CD4-positive, alpha-beta T cell (primary cell): Measurements from ENCODE around the gene DNAJC13. TPM values are rescaled to one million over a fixed set of nuclear protein-coding genes. Genes with fewer than 3 reads are reported as not detected.

ENCODE experiments used
- ATAC-seq: fragments of 200-7000 bp; cut with Tn5 transposase; one replicate; pipeline ENCODE4 v1.10.0; 2022; ENCODE audit warnings: mild to moderate bottlenecking; ENCODE audit not compliant: poor library complexity
- CTCF ChIA-PET: fragments of 350-600 bp; sonication (Branson Sonifier 250); formaldehyde crosslinking; loops from one replicate; lab custom pipeline; 2021; ENCODE audit warnings: antibody characterized with exemption, inconsistent platforms; lab: Charles Lee
- POLR2A ChIA-PET: fragments of 350-600 bp; sonication (Branson Sonifier 250); formaldehyde crosslinking; loops from one replicate; lab custom pipeline; 2021; ENCODE audit warnings: antibody characterized with exemption, inconsistent platforms; lab: Charles Lee
- DNase-seq, 14 experiments: peaks; one replicate each; pipeline ENCODE4 v3.0.0-alpha.2; 2013 to 2020; ENCODE audit warnings: mixed read lengths in 2 of 14
- H3K27ac ChIP-seq, 2 donors: one replicate each; pipeline versions ENCODE4 v1.5.1 to v1.7.0; 2013; ENCODE audit warnings: low read length in 2 of 2, low read depth in 1 of 2, mild to moderate bottlenecking in 1 of 2
- H3K27me3 ChIP-seq, 2 experiments: 1 replicate in 1 of 2; 2 replicates in 1 of 2; pipeline versions ENCODE4 v1.6.1 to v1.7.0; 2013; ENCODE audit warnings: low read length in 2 of 2, control low read depth in 1 of 2, mild to moderate bottlenecking in 1 of 2, moderate library complexity in 1 of 2; ENCODE audit not compliant: insufficient read depth in 2 of 2, control insufficient read depth in 1 of 2
- H3K36me3 ChIP-seq: one replicate; pipeline ENCODE4 v1.6.1; 2013; ENCODE audit warnings: low read length, control low read depth; ENCODE audit not compliant: insufficient read depth
- H3K4me1 ChIP-seq: one replicate; pipeline ENCODE4 v1.6.1; 2013; ENCODE audit warnings: low read length, control low read depth; ENCODE audit not compliant: insufficient read depth
- H3K4me3 ChIP-seq: one replicate; pipeline ENCODE4 v1.5.1; 2013; ENCODE audit warnings: mild to moderate bottlenecking, low read length, moderate library complexity
- H3K9me3 ChIP-seq, 2 experiments: 1 replicate in 1 of 2; 2 replicates in 1 of 2; pipeline versions ENCODE4 v1.6.1 to v1.7.0; 2013; ENCODE audit warnings: low read length in 2 of 2, mild to moderate bottlenecking in 2 of 2, control low read depth in 1 of 2, moderate library complexity in 1 of 2; ENCODE audit not compliant: control insufficient read depth in 1 of 2, insufficient read depth in 1 of 2
- H3K27ac Mint-ChIP-seq: one replicate; pipeline ENCODE4 v1.8.0; 2020; ENCODE audit warnings: mixed read lengths
- H3K27me3 Mint-ChIP-seq: one replicate; pipeline ENCODE4 v1.8.0; 2021; ENCODE audit warnings: mixed read lengths
- H3K36me3 Mint-ChIP-seq: one replicate; pipeline ENCODE4 v1.8.0; 2021; ENCODE audit warnings: low read depth, mixed read lengths
- H3K4me1 Mint-ChIP-seq: one replicate; pipeline ENCODE4 v1.8.0; 2021; ENCODE audit warnings: low read depth, mixed read lengths
- H3K4me3 Mint-ChIP-seq: one replicate; pipeline ENCODE4 v1.8.0; 2020; ENCODE audit warnings: mild to moderate bottlenecking, mixed read lengths
- H3K9me3 Mint-ChIP-seq: one replicate; pipeline ENCODE4 v1.8.0; 2020; ENCODE audit warnings: mixed read lengths
- intact Hi-C, 2 experiments: fragments of 100-400 bp; cut with DNase I in 1 of 2; cut with micrococcal nuclease in 1 of 2; formaldehyde crosslinking; loops; one replicate each; pipeline versions ENCODE4 v1.15.1 to v1.9.0; 2023 to 2025; cut with DNase I, micrococcal nuclease
- total RNA-seq, 174 experiments: library from RNA in 2 of 174; stranded (reverse) in 2 of 174; gene quantifications; one replicate each; pipeline ENCODE4 v1.2.3 and lab custom pipeline; 2021 to 2026
- TF ChIP-seq, protein P1 (sequence below): fragments of 200-600 bp; IDR thresholded peaks from one replicate; pipeline ENCODE4 v1.8.0; 2022; ENCODE audit warnings: antibody characterized with exemption, mild to moderate bottlenecking

DNAJC13 gene
- total RNA-seq, 2 experiments from 2014 or later, result 13.5 to 14.3 TPM

DNA sequence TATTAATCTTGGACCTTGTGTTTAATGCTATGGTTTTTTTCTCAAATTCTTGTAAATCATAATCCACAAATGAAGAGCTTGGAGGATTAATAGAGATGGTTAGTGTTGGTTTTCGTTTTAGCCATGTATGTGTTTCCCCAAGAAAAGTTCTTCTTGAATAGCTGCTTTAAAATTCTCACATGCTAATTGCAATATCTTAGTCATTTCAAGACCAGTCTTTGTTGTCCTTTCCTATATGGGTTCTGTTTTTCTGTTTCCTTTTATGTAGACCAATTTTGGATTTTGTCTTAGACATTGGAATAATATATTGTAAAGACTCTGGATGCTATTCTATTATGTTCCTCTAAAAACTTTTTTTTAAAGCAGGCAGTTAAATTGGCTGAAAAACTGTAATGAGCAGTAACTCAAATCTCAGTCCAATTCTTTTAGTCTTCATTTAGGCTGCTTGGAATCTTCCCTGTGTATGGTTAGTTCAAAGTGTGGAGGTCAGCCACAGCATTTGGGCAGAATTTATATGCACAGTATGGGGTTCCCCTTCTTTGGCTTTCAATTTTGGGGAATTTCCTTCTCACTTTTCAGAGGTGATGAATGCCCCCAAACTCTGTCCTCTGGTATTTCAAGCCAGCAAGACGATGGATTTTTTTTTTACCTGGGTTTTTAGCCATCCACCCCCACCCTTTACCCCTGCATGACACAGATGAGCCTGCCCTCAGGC, 39.1 kb upstream of the DNAJC13 start:
- Histone ChIP-seq H3K27ac (no peak overlapping the region), H3K4me3 (no peak overlapping the region), H3K4me1 (no peaks in the 10 kb centered on the region), H3K9me3 (peaks cover 0 to 6% of the 10 kb centered on the region in 2 experiments), H3K36me3 (no peaks in the 10 kb centered on the region), H3K27me3 (peaks cover 0 to 3% of the 10 kb centered on the region in 2 experiments)
- Mint-ChIP-seq H3K27me3 (peaks cover 43% of the 10 kb centered on the region), H3K9me3 (no peaks in the 10 kb centered on the region), H3K4me3 (no peak overlapping the region), H3K4me1 (no peaks in the 10 kb centered on the region), H3K36me3 (no peaks in the 10 kb centered on the region), H3K27ac (no peak overlapping the region)
- ChIA-PET POLR2A (no interaction called here), CTCF (interaction anchor here (1.2 kb wide), 1 partner anchor 24 kb away, joined by 3 read pairs; no protein-coding TSS in a partner anchor)
- no peak for DNase-seq
- intact Hi-C loops, result no loop called here
- no peak for ATAC-seq
- TF ChIP-seq, protein P1, sequence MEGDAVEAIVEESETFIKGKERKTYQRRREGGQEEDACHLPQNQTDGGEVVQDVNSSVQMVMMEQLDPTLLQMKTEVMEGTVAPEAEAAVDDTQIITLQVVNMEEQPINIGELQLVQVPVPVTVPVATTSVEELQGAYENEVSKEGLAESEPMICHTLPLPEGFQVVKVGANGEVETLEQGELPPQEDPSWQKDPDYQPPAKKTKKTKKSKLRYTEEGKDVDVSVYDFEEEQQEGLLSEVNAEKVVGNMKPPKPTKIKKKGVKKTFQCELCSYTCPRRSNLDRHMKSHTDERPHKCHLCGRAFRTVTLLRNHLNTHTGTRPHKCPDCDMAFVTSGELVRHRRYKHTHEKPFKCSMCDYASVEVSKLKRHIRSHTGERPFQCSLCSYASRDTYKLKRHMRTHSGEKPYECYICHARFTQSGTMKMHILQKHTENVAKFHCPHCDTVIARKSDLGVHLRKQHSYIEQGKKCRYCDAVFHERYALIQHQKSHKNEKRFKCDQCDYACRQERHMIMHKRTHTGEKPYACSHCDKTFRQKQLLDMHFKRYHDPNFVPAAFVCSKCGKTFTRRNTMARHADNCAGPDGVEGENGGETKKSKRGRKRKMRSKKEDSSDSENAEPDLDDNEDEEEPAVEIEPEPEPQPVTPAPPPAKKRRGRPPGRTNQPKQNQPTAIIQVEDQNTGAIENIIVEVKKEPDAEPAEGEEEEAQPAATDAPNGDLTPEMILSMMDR, result no peak

DNA sequence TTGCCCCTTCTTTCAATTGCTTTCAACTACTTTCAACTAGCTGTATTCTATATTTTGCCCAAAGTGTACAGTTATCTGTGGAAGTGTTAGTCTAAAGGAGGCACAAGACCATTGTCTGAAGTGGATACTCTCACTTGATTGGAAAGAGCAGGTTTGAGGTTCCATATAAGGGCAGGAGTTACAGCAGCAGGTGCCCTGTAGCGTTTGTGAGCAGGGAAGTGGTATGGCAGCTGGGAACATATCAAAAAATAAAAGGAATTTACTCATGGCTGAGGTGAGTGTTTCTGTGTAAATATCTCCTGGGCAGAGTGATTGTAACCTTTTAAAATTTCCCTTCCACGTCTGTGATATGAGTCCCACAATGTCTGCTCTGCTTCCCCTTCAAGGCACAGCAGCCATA, 38.5 kb upstream of the DNAJC13 start:
- DNase-seq (no peak), ATAC-seq (no peak)
- ChIA-PET POLR2A (no interaction called here), CTCF (interaction anchor here (1.2 kb wide), 1 partner anchor 25 kb away, joined by 3 read pairs; no protein-coding TSS in a partner anchor)
- TF ChIP-seq, protein P1, result no peak
- Histone ChIP-seq H3K4me1 (no peaks in the 10 kb centered on the region), H3K36me3 (no peaks in the 10 kb centered on the region), H3K9me3 (peaks cover 0 to 12% of the 10 kb centered on the region in 2 experiments), H3K4me3 (no peak overlapping the region), H3K27me3 (peaks cover 0 to 3% of the 10 kb centered on the region in 2 experiments), H3K27ac (no peak overlapping the region)
- intact Hi-C loops, result no loop called here
- Mint-ChIP-seq H3K4me1 (no peaks in the 10 kb centered on the region), H3K36me3 (no peaks in the 10 kb centered on the region), H3K4me3 (no peak overlapping the region), H3K9me3 (no peaks in the 10 kb centered on the region), H3K27me3 (peaks cover 43% of the 10 kb centered on the region), H3K27ac (no peak overlapping the region)

DNA sequence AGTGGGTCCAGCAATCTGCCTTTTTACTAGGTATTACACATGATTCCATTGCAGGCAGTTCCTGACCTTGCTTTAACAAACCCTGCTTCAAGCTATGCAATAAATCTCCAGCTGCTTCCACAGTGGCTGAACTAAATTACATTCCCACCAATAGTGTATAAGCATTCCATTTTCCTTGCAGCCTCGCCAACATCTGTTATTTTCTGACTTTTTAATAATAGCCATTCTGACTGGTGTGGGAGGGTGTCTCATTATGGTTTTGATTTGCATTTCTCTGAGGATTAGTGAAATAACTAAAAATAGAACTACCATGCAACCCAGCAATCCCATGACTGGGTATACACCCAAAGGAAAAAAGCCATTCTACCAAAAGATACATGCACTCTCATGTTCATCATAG, 36.4 kb upstream of the DNAJC13 start:
- peaks cover 0 to 12% of the 10 kb centered on the region in 2 experiments for H3K9me3 ChIP-seq
- no peak overlapping the region for H3K27ac Mint-ChIP-seq
- no peak overlapping the region for H3K4me3 Mint-ChIP-seq
- TF ChIP-seq, protein P1, result no peak
- ATAC-seq, result no peak
- DNase-seq, result no peak
- H3K4me1 ChIP-seq, result no peaks in the 10 kb centered on the region
- peaks cover 0 to 3% of the 10 kb centered on the region in 2 experiments for H3K27me3 ChIP-seq
- no peak overlapping the region for H3K4me3 ChIP-seq
- H3K27me3 Mint-ChIP-seq, result peaks cover 43% of the 10 kb centered on the region
- intact Hi-C loops, result no loop called here
- CTCF ChIA-PET, result no interaction called here
- no peaks in the 10 kb centered on the region for H3K9me3 Mint-ChIP-seq
- H3K4me1 Mint-ChIP-seq, result no peaks in the 10 kb centered on the region
- H3K27ac ChIP-seq, result no peak overlapping the region
- POLR2A ChIA-PET, result no interaction called here
- no peaks in the 10 kb centered on the region for H3K36me3 Mint-ChIP-seq
- no peaks in the 10 kb centered on the region for H3K36me3 ChIP-seq
